ENCODE measurements around the gene RIPPLY1.

The RIPPLY1 gene

DNA sequence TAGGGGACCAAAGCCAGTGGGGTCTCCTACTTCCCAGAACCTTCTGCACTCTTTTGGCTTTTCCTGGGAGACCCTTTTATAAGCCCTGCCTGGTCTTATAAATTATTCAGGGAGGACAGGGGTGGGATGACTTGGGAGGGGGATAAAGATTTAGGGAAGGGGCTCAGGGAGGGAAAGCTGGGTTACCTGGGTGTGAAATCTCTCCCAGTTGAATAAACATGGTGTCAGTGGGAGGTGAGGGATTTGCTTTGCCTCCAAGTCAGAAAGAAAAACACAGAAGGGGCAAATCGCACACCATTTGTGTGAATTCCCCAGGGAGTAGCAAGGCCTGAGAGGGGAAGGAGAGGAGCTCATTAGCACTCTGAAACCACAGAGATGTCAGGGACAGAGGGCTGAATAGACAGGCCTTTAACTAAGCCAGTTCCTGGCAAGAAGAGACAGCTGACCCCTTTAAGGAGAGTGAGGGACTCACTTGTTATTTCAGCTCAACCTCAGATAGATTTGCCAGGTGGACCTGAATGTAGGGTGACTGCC lies at the start of gene RIPPLY1:
RIPPLY1 (minus strand) TSS at position 51 of the 534 bp plus-strand sequence. CDS start 54 bp downstream, outside the sequence.
- FAIRE-seq: no peak
- TF ChIP-seq, protein P1, sequence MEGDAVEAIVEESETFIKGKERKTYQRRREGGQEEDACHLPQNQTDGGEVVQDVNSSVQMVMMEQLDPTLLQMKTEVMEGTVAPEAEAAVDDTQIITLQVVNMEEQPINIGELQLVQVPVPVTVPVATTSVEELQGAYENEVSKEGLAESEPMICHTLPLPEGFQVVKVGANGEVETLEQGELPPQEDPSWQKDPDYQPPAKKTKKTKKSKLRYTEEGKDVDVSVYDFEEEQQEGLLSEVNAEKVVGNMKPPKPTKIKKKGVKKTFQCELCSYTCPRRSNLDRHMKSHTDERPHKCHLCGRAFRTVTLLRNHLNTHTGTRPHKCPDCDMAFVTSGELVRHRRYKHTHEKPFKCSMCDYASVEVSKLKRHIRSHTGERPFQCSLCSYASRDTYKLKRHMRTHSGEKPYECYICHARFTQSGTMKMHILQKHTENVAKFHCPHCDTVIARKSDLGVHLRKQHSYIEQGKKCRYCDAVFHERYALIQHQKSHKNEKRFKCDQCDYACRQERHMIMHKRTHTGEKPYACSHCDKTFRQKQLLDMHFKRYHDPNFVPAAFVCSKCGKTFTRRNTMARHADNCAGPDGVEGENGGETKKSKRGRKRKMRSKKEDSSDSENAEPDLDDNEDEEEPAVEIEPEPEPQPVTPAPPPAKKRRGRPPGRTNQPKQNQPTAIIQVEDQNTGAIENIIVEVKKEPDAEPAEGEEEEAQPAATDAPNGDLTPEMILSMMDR (IDR thresholded peaks at IDR 0.05; ENCODE audit: insufficient read depth, missing control alignments): no peak
- DNase-seq (ENCODE audit: insufficient read length, low spot score): no peak

- no peak for DNase-seq (ENCODE audit: insufficient read length, low spot score)
- no peak for FAIRE-seq
Measured at GRCh38 chrX:106952538-106952937, 49.4 kb upstream of the RIPPLY1 start.

DNA sequence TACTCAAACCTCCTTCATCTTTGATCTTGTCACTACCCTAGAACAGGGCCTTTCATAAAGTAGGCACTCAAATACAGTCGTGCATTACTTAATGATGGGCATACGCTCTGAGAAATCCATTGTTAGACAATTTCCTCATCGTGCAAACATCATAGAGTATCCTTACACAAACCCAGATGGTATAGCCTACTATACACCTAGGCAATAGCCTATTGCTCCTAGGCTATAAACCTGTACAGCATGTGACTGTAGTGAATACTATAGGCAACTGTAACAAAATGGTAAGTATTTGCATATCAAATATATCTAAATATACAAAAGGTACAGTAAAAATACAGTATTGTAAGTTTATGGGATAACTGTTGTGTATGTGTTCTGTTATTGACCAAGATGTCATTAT lies 48.9 kb upstream of the RIPPLY1 start:
- FAIRE-seq: no peak
- TF ChIP-seq, protein P1 (IDR thresholded peaks at IDR 0.05; ENCODE audit: insufficient read depth, missing control alignments): no peak

More at GRCh38 chrX:106952538-106952937, 49.4 kb upstream of the RIPPLY1 start:
- TF ChIP-seq, protein P1 (IDR thresholded peaks at IDR 0.05; ENCODE audit: insufficient read depth, missing control alignments): no peak

GRCh38 chrX:106951230-106951629 lies 48.1 kb upstream of the RIPPLY1 start:
- TF ChIP-seq, protein P1 (IDR thresholded peaks at IDR 0.05; ENCODE audit: insufficient read depth, missing control alignments): no peak
- FAIRE-seq (no peak), DNase-seq (ENCODE audit: insufficient read length, low spot score) (no peak)

More for the DNA sequence above, 48.9 kb upstream of the RIPPLY1 start:
- no peak for DNase-seq (ENCODE audit: insufficient read length, low spot score)

DNA sequence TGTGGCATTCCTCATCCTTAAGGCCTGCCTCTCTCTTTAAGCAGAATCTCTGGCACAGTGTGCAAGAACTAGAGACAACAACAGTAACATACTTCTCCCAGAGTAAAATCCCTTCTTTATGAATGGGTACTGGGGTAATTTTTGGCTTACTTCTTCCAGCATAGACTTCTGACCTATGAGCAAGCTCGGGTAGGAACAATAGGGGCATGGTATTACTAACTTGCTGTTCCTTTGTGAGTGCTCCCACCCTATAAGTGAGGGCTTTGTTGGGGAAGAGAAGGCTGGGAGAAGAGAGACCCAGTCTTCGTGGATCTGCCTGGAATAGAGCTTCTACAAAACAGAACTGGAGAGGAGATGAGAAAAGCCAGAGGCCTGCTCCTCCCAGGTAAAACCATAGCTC lies 47.2 kb upstream of the RIPPLY1 start:
- no peak for FAIRE-seq
- no peak for DNase-seq (ENCODE audit: insufficient read length, low spot score)
- TF ChIP-seq, protein P1 (IDR thresholded peaks at IDR 0.05; ENCODE audit: insufficient read depth, missing control alignments): no peak

DNA sequence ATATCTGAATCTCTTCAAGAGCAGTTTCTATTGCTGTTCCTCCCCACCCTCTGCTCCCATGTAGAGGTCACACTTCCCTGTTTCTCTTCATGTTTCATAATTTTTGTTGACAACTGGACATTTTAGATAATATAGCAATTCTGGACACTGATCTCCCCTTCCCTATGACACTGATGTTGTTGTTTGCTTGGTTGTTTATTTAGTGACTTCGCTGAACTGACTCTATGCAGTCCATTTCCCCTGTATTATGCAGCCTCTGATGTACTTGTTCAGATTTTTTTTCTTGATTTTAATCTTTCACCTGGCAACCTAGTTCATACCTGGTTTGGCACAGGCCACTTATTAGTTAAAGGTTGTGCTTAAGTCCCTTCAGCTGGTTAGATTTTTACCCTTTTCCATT lies 46.2 kb upstream of the RIPPLY1 start:
- TF ChIP-seq, protein P1 (IDR thresholded peaks at IDR 0.05; ENCODE audit: insufficient read depth, missing control alignments): no peak
- DNase-seq (ENCODE audit: insufficient read length, low spot score) (no peak), FAIRE-seq (no peak)

DNA sequence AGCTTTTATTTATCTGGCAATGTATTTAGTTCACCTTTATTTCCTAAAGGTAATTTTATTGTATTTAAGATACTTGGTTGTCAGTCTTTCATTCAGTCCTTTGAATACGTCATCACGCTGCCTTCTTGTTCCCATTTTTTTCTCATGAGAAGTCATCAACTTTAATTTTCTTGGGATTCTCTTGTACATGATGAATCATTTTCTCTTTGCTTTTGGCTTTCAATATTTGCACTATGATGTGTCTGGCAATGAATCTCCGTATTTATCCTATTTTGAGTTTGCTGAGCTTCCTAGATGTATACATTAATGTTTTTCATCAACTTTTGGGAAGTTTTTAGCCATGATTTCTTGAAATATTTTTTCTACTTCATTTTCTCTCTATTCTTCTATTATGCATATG lies 45.5 kb upstream of the RIPPLY1 start:
- no peak for FAIRE-seq
- DNase-seq (ENCODE audit: insufficient read length, low spot score): no peak
- TF ChIP-seq, protein P1 (IDR thresholded peaks at IDR 0.05; ENCODE audit: insufficient read depth, missing control alignments): no peak

All from D721Med (cell line).